ENCODE results near the gene PRKCB. TPM values are rescaled to one million over a fixed set of nuclear protein-coding genes. Genes with fewer than 3 reads are reported as not detected.

The PRKCB gene
- total RNA-seq, 6 experiments from 2014 or later: not detected

DNA sequence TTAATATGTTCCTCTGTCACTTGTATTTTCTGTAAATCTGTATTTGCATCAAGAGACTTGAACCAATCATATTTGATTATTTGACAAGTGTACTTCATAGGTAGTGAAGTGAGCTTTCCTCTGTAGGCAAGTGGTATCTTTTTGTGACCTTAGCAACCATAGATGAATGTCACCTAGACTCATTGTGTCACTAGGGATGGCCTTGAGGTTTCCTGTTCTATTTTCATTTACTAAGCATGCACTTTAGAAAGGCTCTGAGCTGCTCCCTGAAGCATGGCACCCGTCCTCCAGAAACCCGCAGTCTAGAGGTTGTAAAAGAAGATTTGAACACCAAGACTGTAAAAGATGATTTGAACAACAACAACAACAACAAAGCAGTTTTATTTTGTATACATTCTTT, 151.7 kb downstream of the PRKCB start:
- no peaks in the 10 kb centered on the region for H3K4me1 Mint-ChIP-seq (ENCODE audit: low read depth)
- H3K36me3 Mint-ChIP-seq (ENCODE audit: low read depth): no peaks in the 10 kb centered on the region
- no peak for DNase-seq
- no peaks in the 10 kb centered on the region; the same call in 1 of the 2 replicates for H3K27me3 Mint-ChIP-seq (ENCODE audit: insufficient read depth)
- H3K27ac Mint-ChIP-seq: no peak overlapping the region
- peaks cover 42% of the 10 kb centered on the region for H3K9me3 Mint-ChIP-seq
- TF ChIP-seq, protein P1, sequence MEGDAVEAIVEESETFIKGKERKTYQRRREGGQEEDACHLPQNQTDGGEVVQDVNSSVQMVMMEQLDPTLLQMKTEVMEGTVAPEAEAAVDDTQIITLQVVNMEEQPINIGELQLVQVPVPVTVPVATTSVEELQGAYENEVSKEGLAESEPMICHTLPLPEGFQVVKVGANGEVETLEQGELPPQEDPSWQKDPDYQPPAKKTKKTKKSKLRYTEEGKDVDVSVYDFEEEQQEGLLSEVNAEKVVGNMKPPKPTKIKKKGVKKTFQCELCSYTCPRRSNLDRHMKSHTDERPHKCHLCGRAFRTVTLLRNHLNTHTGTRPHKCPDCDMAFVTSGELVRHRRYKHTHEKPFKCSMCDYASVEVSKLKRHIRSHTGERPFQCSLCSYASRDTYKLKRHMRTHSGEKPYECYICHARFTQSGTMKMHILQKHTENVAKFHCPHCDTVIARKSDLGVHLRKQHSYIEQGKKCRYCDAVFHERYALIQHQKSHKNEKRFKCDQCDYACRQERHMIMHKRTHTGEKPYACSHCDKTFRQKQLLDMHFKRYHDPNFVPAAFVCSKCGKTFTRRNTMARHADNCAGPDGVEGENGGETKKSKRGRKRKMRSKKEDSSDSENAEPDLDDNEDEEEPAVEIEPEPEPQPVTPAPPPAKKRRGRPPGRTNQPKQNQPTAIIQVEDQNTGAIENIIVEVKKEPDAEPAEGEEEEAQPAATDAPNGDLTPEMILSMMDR (IDR thresholded peaks at IDR 0.05): no peak
- no peak overlapping the region for H3K4me3 Mint-ChIP-seq

DNA sequence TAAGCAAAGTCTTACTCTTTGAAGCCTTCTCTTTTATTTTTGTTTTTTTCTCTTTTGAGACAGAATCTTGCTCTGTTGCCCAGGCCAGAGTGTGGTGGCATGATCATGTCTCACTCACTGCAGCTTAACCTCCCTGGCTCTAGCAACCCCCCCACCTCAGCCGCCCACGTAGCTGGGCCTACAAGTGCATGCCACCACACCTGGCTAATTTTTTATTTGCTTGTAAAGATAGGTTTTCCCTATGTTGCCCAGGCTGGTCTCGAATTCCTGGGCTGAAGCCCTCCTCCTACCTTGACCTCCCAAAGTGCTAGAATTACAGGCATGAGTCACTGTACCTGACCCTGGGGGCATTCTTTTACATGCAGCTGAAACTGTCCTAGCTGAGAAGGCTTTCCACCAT, 154.7 kb downstream of the PRKCB start:
- H3K9me3 Mint-ChIP-seq: peaks cover 26% of the 10 kb centered on the region
- no peak overlapping the region for H3K4me3 Mint-ChIP-seq
- DNase-seq: no peak
- no peak overlapping the region for H3K27ac Mint-ChIP-seq
- TF ChIP-seq, protein P1 (IDR thresholded peaks at IDR 0.05): no peak
- H3K4me1 Mint-ChIP-seq (ENCODE audit: low read depth): no peaks in the 10 kb centered on the region
- no peaks in the 10 kb centered on the region for H3K36me3 Mint-ChIP-seq (ENCODE audit: low read depth)
- no peaks in the 10 kb centered on the region; the same call in 1 of the 2 replicates for H3K27me3 Mint-ChIP-seq (ENCODE audit: insufficient read depth)

DNA sequence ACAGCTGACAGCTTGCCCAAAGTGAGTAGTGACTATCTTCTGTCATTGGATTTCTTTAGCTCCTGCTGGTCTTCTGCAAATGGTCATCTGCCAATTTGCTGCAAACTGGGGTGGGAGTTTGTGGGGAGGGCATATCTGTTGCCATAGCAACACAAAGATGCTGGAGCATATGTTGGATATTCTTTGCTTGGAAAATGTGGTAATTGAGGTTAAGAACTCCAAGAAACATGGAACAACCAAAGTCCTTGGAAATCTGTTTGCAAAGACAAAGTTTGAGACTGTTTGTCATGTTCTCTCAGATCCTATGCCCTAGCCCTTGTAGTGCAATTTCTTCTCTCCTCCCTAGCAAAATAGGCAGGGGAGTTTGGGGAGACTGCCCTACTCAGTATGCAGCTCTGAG, 155.3 kb downstream of the PRKCB start:
- no peak overlapping the region for H3K27ac Mint-ChIP-seq
- H3K36me3 Mint-ChIP-seq (ENCODE audit: low read depth): no peaks in the 10 kb centered on the region
- peaks cover 26% of the 10 kb centered on the region for H3K9me3 Mint-ChIP-seq
- no peaks in the 10 kb centered on the region for H3K4me1 Mint-ChIP-seq (ENCODE audit: low read depth)
- DNase-seq: no peak
- no peak overlapping the region for H3K4me3 Mint-ChIP-seq
- no peaks in the 10 kb centered on the region; the same call in 1 of the 2 replicates for H3K27me3 Mint-ChIP-seq (ENCODE audit: insufficient read depth)
- TF ChIP-seq, protein P1 (IDR thresholded peaks at IDR 0.05): no peak

DNA sequence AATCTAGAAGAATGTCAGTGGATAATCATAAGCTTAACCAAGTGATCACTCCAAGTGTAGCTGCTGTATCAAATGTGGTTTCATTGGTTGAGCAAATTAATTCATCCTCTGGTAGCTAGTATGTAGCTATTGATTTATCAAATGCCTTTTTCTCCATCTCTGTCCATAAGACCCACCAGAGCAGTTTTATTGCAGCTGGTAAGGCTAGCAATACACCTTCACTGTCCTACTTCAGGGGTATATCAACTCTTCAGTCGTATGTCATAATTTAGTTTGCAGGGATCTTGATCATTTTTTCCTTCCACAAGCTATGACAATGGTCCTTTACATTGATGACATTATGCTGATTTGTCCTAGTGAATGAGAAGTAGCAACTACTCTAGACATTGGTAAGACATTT, 158.8 kb downstream of the PRKCB start:
- Mint-ChIP-seq H3K4me3 (no peak overlapping the region), H3K27me3 (ENCODE audit: insufficient read depth) (no peaks in the 10 kb centered on the region), H3K27ac (no peak overlapping the region), H3K4me1 (ENCODE audit: low read depth) (no peaks in the 10 kb centered on the region), H3K9me3 (peaks cover 24% of the 10 kb centered on the region), H3K36me3 (ENCODE audit: low read depth) (no peaks in the 10 kb centered on the region)
- DNase-seq: no peak
- TF ChIP-seq, protein P1 (IDR thresholded peaks at IDR 0.05): no peak

DNA sequence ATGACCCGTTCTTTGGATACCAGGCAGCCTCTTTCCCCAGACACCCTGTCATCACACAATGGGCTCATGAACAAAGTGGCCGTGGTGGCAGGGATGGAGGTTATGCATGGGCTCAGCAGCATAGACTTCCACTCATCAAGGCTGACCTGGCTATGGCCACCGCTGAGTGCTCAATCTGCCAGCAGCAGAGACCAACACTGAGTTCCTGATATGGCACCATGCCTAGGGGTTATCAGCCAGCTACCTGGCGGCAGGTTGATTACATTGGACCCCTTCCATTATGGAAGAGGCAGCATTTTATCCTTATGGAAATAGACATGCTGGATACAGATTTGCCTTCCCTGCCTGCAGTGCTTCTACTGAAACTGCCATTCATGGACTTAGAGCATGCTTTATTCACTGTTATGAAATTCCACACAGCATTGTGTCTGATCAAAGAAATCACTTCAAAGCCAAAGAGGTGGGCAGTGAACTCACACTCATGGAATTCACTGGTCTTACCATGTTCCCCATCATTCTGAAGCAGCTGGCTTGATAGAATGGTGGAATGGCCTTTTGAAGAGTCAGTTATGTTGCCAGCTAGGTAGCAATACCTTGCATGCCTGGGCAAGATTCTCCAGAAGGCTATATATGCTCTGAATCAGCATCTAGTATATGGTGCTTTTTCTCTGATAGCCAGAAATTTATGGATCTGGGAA, 160.6 kb downstream of the PRKCB start:
- Mint-ChIP-seq H3K36me3 (ENCODE audit: low read depth) (no peaks in the 10 kb centered on the region), H3K9me3 (peaks cover 14% of the 10 kb centered on the region), H3K4me3 (no peak overlapping the region), H3K27me3 (ENCODE audit: insufficient read depth) (no peaks in the 10 kb centered on the region), H3K27ac (no peak overlapping the region), H3K4me1 (ENCODE audit: low read depth) (no peaks in the 10 kb centered on the region)
- DNase-seq: no peak
- TF ChIP-seq, protein P1 (IDR thresholded peaks at IDR 0.05): no peak
